HG02678 (cell line): Measurements from ENCODE around the gene GPAT2.
"Not testable (repeated sequence)": the region's sequence is repeated elsewhere in the genome, so short reads cannot be mapped to it uniquely, and the experiment has no call there.

Source experiments
- ATAC-seq: cut with Tn5 transposase; IDR thresholded peaks from one replicate; pipeline ENCODE4 v1.9.1; 2021; ENCODE audit warnings: mild to moderate bottlenecking, moderate library complexity; ENCODE audit not compliant: unreplicated experiment

GPAT2 gene

GRCh38 chr2:96065381-96065930, 30.7 kb upstream of the GPAT2 start:
- ATAC-seq = no peak

GRCh38 chr2:96064760-96065159, 30.0 kb upstream of the GPAT2 start:
- ATAC-seq = not testable (repeated sequence)

- ATAC-seq = not testable (repeated sequence)
Measured at GRCh38 chr2:96064047-96064675, 29.4 kb upstream of the GPAT2 start.

- ATAC-seq = not testable (repeated sequence)
Measured at GRCh38 chr2:96063116-96063899, 28.6 kb upstream of the GPAT2 start.

- not testable (repeated sequence) for ATAC-seq
Measured at GRCh38 chr2:96062483-96062882, 27.8 kb upstream of the GPAT2 start.

GRCh38 chr2:96061901-96062300, 27.2 kb upstream of the GPAT2 start:
- ATAC-seq = not testable (repeated sequence)

GRCh38 chr2:96061197-96061817, 26.6 kb upstream of the GPAT2 start:
- ATAC-seq = not testable (repeated sequence)

GRCh38 chr2:96060325-96060724, 25.6 kb upstream of the GPAT2 start:
- not testable (repeated sequence) for ATAC-seq

GRCh38 chr2:96059443-96059842, 24.7 kb upstream of the GPAT2 start:
- ATAC-seq = not testable (repeated sequence)

GRCh38 chr2:96055830-96056229, 21.1 kb upstream of the GPAT2 start:
- ATAC-seq = not testable (repeated sequence)

- not testable (repeated sequence) for ATAC-seq
Measured at GRCh38 chr2:96054537-96054936, 19.8 kb upstream of the GPAT2 start.

- ATAC-seq = not testable (repeated sequence)
Measured at GRCh38 chr2:96053385-96053784, 18.7 kb upstream of the GPAT2 start.

GRCh38 chr2:96052632-96053031, 17.9 kb upstream of the GPAT2 start:
- not testable (repeated sequence) for ATAC-seq

GRCh38 chr2:96049917-96050262, 15.2 kb upstream of the GPAT2 start:
- ATAC-seq = not testable (repeated sequence)

GRCh38 chr2:96049049-96049916, 14.6 kb upstream of the GPAT2 start:
- not testable (repeated sequence) for ATAC-seq

- not testable (repeated sequence) for ATAC-seq
Measured at GRCh38 chr2:96035554-96035953, 838 bp upstream of the GPAT2 start.

GRCh38 chr2:96033997-96034396, 719 bp downstream of the GPAT2 start:
- ATAC-seq = not testable (repeated sequence)

GRCh38 chr2:96027725-96028325, 6.9 kb downstream of the GPAT2 start:
- ATAC-seq = not testable (repeated sequence)

GRCh38 chr2:96025755-96026154, 9.0 kb downstream of the GPAT2 start:
- not testable (repeated sequence) for ATAC-seq

- ATAC-seq = no peak
Measured at GRCh38 chr2:96025194-96025492, 9.6 kb downstream of the GPAT2 start.
